ENCODE measurements around the gene MBP. TPM values are rescaled to one million over a fixed set of nuclear protein-coding genes. Genes with fewer than 3 reads are reported as not detected.

Gene MBP
- total and polyA plus RNA-seq, 2 donors (not counting 1 experiment from before 2014, with no cell fraction given): 2.3 to 3.6 TPM

DNA sequence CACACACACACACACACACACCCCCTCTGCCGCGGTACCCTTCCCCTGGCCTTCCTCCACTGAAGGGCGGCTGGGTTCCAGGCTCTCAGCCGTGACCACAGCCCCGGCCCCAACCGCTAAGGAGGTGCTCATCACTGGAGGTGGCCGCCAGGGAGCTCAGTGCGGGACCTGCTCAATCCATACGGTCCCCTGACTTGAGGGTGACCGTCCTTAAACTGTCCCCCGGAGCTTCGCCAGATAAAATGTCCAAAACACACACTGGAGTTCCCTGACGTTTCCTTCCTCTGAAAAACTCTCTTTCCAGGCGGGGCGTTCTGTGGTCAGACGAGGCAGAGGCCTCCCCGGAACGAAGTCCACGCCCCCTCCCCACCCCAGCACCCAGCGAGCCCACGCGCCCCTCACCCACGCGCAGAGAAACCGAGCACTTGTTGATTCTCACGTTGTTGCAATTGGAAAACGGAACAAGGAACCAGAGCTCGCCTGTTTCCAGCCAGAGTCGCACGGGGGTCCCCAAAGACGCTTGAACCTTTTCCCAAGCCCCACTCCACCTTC is 1.4 kb downstream of the MBP start:
- Histone ChIP-seq H3K36me3 (ENCODE audit: control insufficient read depth, insufficient read depth, low read length) (no peaks in the 10 kb centered on the region), H3K4me3 (replicated peaks in 1 of 4; ENCODE audit: control extremely low read depth in 1 of 4, insufficient read depth in 1 of 4, low read depth in 3 of 4, low read length in 4 of 4) (peak overlapping the region; percentile 27 to 49 (median 40)), H3K27me3 (ENCODE audit: control insufficient read depth, insufficient read depth, low read length) (peaks cover 22% of the 10 kb centered on the region), H3K27ac (ENCODE audit: insufficient read depth, low read length) (no peak overlapping the region), H4K20me1 (ENCODE audit: control insufficient read depth, extremely low read depth, insufficient read depth, low read length) (no peaks in the 10 kb centered on the region), H3K9ac (ENCODE audit: insufficient read depth, low read length) (peak overlapping the region; percentile 39), H3K79me2 (ENCODE audit: control insufficient read depth, insufficient read depth, low read length) (no peaks in the 10 kb centered on the region), H3K9me3 (ENCODE audit: control insufficient read depth, insufficient read depth, low read depth, low read length) (no peaks in the 10 kb centered on the region), H3K4me1 (ENCODE audit: control insufficient read depth, extremely low read depth, insufficient read depth, low read length) (peaks cover 6% of the 10 kb centered on the region), H3K4me2 (ENCODE audit: extremely low read depth, insufficient read depth, low read length) (peak overlapping the region; percentile 73), H2AFZ (ENCODE audit: low read length) (no peak overlapping the region)
- TF ChIP-seq, protein P1, sequence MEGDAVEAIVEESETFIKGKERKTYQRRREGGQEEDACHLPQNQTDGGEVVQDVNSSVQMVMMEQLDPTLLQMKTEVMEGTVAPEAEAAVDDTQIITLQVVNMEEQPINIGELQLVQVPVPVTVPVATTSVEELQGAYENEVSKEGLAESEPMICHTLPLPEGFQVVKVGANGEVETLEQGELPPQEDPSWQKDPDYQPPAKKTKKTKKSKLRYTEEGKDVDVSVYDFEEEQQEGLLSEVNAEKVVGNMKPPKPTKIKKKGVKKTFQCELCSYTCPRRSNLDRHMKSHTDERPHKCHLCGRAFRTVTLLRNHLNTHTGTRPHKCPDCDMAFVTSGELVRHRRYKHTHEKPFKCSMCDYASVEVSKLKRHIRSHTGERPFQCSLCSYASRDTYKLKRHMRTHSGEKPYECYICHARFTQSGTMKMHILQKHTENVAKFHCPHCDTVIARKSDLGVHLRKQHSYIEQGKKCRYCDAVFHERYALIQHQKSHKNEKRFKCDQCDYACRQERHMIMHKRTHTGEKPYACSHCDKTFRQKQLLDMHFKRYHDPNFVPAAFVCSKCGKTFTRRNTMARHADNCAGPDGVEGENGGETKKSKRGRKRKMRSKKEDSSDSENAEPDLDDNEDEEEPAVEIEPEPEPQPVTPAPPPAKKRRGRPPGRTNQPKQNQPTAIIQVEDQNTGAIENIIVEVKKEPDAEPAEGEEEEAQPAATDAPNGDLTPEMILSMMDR (conservative IDR thresholded peaks at IDR 0.05 in 1 of 2, IDR thresholded peaks at IDR 0.05 in 1 of 2; ENCODE audit: low read depth in 1 of 2, low read length in 2 of 2): no peak
- TF ChIP-seq EZH2 (IDR thresholded peaks at IDR 0.05; ENCODE audit: low read length, missing control alignments): no peak
- DNase-seq (ENCODE audit: low read depth in 2 of 2): peak; percentile 26 to 32

DNA sequence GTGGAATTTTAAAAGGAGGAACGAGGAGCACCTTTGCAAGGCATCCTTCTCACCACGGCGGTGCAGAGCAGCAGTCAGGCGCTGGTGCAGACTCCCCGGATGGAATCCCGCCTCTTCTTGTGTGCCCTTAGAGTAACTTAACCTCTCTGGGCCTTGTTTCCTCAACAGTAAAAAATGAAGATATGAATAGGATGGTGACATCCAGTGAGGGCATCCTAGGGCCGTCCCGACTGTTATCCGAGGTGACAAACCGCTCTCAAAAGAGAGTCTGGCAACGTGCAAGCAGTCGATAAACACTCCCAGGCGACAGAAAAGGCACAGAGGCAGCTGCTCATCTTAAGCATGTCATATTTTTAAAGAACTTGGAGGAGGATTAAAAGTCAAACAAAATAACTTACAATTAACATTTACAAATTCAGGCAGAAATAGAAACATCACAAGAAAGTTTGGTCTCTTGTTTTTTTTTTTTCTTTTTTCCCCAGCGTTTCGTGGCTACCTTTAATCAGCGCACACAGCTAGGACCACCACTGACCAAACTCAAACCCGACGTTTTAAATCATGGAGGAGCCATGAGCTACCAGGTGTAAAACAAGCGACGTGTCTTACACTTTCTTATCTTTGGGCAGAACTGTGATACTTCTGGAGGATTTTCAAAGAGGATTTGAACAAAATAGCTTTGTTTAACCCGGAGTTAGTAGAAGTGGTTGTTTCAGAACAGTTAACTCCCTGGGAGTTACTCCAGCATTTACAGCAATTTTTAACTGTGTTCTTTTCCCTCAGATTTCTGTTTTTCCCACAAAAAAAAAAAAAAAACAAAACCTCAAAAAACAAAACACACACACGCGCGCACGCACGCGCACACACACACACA is 2.1 kb downstream of the MBP start:
- Histone ChIP-seq H3K4me3 (replicated peaks in 1 of 4; ENCODE audit: control extremely low read depth in 1 of 4, insufficient read depth in 1 of 4, low read depth in 3 of 4, low read length in 4 of 4) (peak overlapping the region in 1 of 4 experiments; percentile 46), H3K9me3 (ENCODE audit: control insufficient read depth, insufficient read depth, low read depth, low read length) (no peaks in the 10 kb centered on the region), H3K4me1 (ENCODE audit: control insufficient read depth, extremely low read depth, insufficient read depth, low read length) (peaks cover 6% of the 10 kb centered on the region), H2AFZ (ENCODE audit: low read length) (no peak overlapping the region), H3K27ac (ENCODE audit: insufficient read depth, low read length) (no peak overlapping the region), H3K4me2 (ENCODE audit: extremely low read depth, insufficient read depth, low read length) (no peak overlapping the region), H3K9ac (ENCODE audit: insufficient read depth, low read length) (peak overlapping the region; percentile 13), H3K27me3 (ENCODE audit: control insufficient read depth, insufficient read depth, low read length) (peaks cover 22% of the 10 kb centered on the region), H3K36me3 (ENCODE audit: control insufficient read depth, insufficient read depth, low read length) (no peaks in the 10 kb centered on the region), H3K79me2 (ENCODE audit: control insufficient read depth, insufficient read depth, low read length) (no peaks in the 10 kb centered on the region), H4K20me1 (ENCODE audit: control insufficient read depth, extremely low read depth, insufficient read depth, low read length) (no peaks in the 10 kb centered on the region)
- TF ChIP-seq, protein P1 (conservative IDR thresholded peaks at IDR 0.05 in 1 of 2, IDR thresholded peaks at IDR 0.05 in 1 of 2; ENCODE audit: low read depth in 1 of 2, low read length in 2 of 2): no peak
- TF ChIP-seq EZH2 (IDR thresholded peaks at IDR 0.05; ENCODE audit: low read length, missing control alignments): no peak
- no peak for DNase-seq (ENCODE audit: low read depth in 2 of 2)

GRCh38 chr18:77129150-77129551 is 3.4 kb downstream of the MBP start:
- H3K4me1 ChIP-seq (ENCODE audit: control insufficient read depth, extremely low read depth, insufficient read depth, low read length): peaks cover 6% of the 10 kb centered on the region
- H2AFZ ChIP-seq (ENCODE audit: low read length): no peak overlapping the region
- H4K20me1 ChIP-seq (ENCODE audit: control insufficient read depth, extremely low read depth, insufficient read depth, low read length): no peaks in the 10 kb centered on the region
- no peak overlapping the region for H3K4me2 ChIP-seq (ENCODE audit: extremely low read depth, insufficient read depth, low read length)
- H3K9me3 ChIP-seq (ENCODE audit: control insufficient read depth, insufficient read depth, low read depth, low read length): no peaks in the 10 kb centered on the region
- H3K79me2 ChIP-seq (ENCODE audit: control insufficient read depth, insufficient read depth, low read length): no peaks in the 10 kb centered on the region
- no peak overlapping the region for H3K4me3 ChIP-seq (replicated peaks in 1 of 4; ENCODE audit: control extremely low read depth in 1 of 4, insufficient read depth in 1 of 4, low read depth in 3 of 4, low read length in 4 of 4)
- peak; percentile 66 to 99 for DNase-seq (ENCODE audit: low read depth in 2 of 2)
- H3K27ac ChIP-seq (ENCODE audit: insufficient read depth, low read length): no peak overlapping the region
- no peak overlapping the region for H3K9ac ChIP-seq (ENCODE audit: insufficient read depth, low read length)
- peaks cover 22% of the 10 kb centered on the region for H3K27me3 ChIP-seq (ENCODE audit: control insufficient read depth, insufficient read depth, low read length)
- no peak for TF ChIP-seq EZH2 (IDR thresholded peaks at IDR 0.05; ENCODE audit: low read length, missing control alignments)
- TF ChIP-seq, protein P1 (conservative IDR thresholded peaks at IDR 0.05 in 1 of 2, IDR thresholded peaks at IDR 0.05 in 1 of 2; ENCODE audit: low read depth in 1 of 2, low read length in 2 of 2): no peak
- H3K36me3 ChIP-seq (ENCODE audit: control insufficient read depth, insufficient read depth, low read length): no peaks in the 10 kb centered on the region
